Rectal smooth muscle tissue (tissue), 1 donor: ENCODE data around the gene PCNA.
A peak's percentile ranks its signal among the peaks of the same experiment; 100 is the strongest.

ENCODE experiments used
- H3K27ac ChIP-seq: one replicate; pipeline ENCODE4 v1.7.0; 2013; ENCODE audit warnings: low read depth, low read length, inconsistent platforms
- H3K27me3 ChIP-seq: one replicate; pipeline ENCODE4 v1.7.0; 2013; ENCODE audit warnings: low read length; ENCODE audit not compliant: control insufficient read depth, insufficient read depth
- H3K36me3 ChIP-seq: one replicate; pipeline ENCODE4 v1.7.0; 2013; ENCODE audit warnings: low read length; ENCODE audit not compliant: control insufficient read depth, insufficient read depth
- H3K4me1 ChIP-seq: one replicate; pipeline ENCODE4 v1.7.0; 2013; ENCODE audit warnings: low read length; ENCODE audit not compliant: control insufficient read depth, insufficient read depth
- H3K4me3 ChIP-seq: one replicate; pipeline ENCODE4 v1.7.0; 2013; ENCODE audit warnings: low read length
- H3K9ac ChIP-seq: one replicate; pipeline ENCODE4 v1.7.0; 2013; ENCODE audit warnings: low read length

The PCNA gene

DNA sequence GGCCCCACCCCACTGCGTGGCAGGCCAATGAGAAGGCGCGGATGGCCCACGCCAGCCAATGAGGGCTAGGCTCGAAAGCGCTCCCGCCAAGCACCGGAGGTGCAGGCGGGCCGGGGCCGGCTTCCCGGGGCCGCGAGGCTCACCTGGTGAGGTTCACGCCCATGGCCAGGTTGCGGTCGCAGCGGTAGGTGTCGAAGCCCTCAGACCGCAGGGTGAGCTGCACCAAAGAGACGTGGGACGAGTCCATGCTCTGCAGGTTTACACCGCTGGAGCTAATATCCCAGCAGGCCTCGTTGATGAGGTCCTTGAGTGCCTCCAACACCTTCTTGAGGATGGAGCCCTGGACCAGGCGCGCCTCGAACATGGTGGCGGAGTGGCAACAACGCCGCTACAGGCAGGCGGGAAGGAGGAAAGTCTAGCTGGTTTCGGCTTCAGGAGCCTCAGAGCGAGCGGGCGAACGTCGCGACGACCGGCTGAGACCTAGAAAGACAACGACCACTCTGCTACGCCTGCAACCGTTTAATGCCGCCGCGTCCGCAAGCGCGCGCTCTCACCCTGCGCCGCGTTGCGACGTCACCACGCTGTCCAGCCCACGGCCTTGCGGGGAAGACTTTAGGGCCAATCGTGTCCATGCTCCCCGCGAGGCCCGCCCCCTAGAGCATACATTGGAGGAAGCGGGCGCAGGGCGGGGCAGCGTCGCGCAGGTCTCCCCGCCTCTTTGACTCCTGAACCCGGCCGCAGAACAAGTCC lies at the start of gene PCNA:
TSS of gene PCNA (minus strand) at position 524 of the 750 bp plus-strand sequence. CDS start at position 364, 160 bp downstream.
- peak within 1 kb of the TSS; percentile 98 for H3K4me3 ChIP-seq
- peak within 1 kb of the TSS; percentile 66 for H3K9ac ChIP-seq
- peak within 1 kb of the TSS; percentile 91 for H3K27ac ChIP-seq
- H3K36me3 ChIP-seq = peaks cover 3% of the 10 kb centered on the region
- H3K27me3 ChIP-seq = no peaks in the 10 kb centered on the region
- peaks cover 8% of the 10 kb centered on the region for H3K4me1 ChIP-seq

DNA sequence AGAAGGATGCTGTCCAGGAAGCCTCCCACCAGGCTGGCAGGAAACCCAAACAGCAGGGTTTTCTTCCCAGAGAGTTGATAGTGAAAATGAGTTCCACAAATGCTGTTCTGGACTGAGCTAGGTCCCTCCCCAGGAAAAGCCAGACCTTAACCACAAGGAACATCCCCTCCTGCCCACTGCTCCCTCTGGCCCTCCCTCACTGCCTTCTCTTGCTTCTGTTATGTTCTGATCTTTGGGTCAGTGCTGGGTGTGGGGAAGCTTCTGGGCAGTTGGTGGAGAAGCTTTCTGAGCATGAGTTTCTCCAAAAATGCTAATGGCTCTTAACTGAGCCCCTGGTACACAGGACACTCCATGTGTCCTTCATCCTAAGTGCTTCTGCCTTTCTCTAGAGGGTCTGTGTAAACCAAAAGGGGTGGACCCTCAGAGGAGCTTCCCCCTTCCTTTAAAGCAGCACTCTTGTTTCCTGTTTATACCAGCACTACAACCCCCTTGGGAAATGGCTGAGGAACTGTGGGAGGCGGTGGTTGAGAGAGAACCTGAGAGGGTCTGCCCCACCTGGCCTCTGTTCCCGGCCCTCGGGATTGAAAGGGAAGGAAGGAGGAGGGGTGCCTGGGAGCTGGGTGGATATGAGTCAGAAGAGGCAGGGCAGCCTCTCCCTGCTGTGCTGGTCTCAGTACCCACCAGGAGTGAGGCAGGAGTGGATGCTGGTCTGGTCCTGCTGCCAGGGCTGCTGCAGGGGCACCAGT lies 49.1 kb upstream of the PCNA start:
- Histone ChIP-seq H3K27ac (no peak overlapping the region), H3K4me1 (peaks cover 11% of the 10 kb centered on the region), H3K4me3 (no peak overlapping the region), H3K27me3 (no peaks in the 10 kb centered on the region), H3K36me3 (peaks cover 2% of the 10 kb centered on the region), H3K9ac (no peak overlapping the region)

DNA sequence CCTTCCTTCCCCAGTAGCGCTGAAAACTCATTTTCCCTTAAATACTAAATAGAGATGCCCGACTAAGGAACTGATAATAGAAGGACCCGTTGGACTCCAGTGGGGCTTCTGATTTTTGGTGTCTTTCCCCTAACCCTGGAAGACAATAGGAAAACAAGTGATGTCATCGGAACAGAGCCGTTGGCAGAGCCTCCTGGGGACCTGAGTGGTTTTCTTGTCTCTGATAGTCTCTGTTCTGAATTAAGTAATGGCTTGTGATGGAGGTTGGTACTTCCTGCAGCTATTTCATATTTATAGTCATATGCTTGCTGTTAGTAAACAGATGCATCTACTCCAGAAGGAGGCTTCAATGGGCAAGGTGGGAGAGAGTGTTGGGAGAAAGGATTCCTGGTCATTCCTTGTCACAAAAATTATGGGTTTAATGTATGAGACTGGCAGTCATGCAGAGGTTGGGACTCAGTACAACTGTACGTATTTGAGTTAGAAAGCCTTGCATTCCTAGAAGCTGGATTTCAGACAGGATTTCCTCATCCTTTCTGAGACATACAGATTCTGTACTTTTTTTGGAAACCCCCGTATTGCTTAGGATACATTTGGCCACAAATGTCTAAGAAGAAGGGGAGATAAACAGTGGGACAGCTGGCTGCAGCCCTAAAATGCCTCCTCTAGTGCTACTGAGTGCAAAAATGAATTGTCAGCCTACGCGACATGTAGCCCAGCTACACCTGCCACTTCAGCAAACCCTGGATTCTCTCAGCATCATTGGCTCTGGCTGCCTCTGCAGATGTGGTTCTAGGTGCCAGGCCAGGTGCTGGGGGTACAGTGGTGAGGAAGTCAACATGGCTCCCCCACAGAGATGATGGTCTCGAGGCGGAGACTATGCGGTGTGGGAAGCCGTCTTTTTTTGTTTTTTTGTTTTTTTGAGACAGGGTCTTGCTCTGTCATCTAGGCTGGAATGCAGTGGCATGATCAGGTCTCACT lies 45.2 kb upstream of the PCNA start:
- H3K4me3 ChIP-seq = no peak overlapping the region
- no peak overlapping the region for H3K27ac ChIP-seq
- H3K27me3 ChIP-seq = no peaks in the 10 kb centered on the region
- H3K4me1 ChIP-seq = peaks cover 3% of the 10 kb centered on the region
- no peaks in the 10 kb centered on the region for H3K36me3 ChIP-seq
- H3K9ac ChIP-seq = no peak overlapping the region

DNA sequence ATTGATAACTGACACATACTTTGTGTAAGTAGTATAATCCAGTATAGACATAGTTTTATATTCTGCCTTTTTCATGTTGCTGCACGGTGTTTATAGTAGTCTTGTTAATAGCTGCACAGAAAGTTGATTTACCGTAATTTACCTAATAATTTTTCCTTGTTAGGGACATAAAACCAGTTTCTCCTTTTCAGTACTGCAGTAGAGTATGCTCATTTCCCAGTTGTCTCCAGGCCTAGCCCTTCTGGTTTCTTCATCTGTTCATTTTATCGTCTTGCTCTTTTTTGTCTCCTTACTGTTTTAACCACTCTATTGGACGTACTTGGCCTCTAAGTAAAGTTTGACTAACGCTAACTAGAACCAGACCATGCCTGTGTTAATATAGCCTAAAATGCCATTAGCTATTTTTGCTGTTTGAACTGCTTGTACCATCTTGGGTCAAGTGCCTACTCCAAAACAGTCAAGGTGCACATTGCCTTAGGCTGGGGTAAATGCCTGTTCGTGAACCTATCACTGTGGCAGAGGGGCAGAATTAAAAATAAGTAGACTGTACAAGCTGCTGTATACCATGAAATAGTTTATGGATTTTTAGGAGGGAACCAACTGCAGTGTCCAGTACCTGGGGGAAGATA lies 41.9 kb upstream of the PCNA start:
- H3K27me3 ChIP-seq = no peaks in the 10 kb centered on the region
- no peak overlapping the region for H3K9ac ChIP-seq
- no peak overlapping the region for H3K4me3 ChIP-seq
- H3K36me3 ChIP-seq = no peaks in the 10 kb centered on the region
- H3K4me1 ChIP-seq = no peaks in the 10 kb centered on the region
- H3K27ac ChIP-seq = no peak overlapping the region

DNA sequence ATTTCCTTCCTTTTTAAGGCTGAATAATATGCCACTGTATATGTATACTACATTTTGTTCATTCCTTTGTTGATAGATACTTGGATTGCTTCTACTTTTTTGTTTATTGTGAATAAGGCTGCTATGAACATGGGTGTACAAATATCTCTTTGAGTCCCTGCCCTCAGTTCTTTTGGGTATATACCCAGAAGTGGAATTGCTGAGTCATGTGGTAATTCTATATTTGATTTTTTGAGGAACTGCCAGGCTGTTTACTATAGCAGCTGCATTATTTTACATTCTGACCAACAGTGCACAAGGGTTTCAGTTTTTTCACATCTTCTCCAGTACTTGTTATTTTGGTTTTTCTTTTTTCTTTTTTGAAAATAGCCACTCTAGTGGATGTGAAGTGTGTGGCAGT lies 41.1 kb upstream of the PCNA start:
- H3K9ac ChIP-seq = no peak overlapping the region
- H3K4me1 ChIP-seq = no peaks in the 10 kb centered on the region
- H3K27me3 ChIP-seq = no peaks in the 10 kb centered on the region
- H3K36me3 ChIP-seq = no peaks in the 10 kb centered on the region
- no peak overlapping the region for H3K4me3 ChIP-seq
- H3K27ac ChIP-seq = no peak overlapping the region

DNA sequence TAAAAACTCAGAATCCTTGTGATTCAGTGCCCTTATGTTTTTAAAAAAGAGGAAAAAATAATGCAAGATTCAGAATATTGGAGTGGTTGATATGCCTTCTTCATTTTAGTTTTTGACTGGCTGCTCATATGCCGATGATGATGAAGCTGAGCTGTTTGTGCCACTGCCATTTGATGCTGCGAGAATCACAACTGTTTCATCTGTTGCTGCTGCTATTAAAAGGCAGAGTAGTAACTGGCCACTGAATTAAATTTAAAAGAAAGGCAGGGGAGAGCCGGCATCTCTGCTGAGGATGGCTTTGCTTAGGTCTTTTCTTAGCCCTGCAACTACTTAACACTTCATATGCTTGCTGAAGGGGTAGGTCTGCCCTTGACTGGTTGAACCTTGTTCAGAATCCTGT lies 40.2 kb upstream of the PCNA start:
- no peaks in the 10 kb centered on the region for H3K27me3 ChIP-seq
- no peaks in the 10 kb centered on the region for H3K4me1 ChIP-seq

DNA sequence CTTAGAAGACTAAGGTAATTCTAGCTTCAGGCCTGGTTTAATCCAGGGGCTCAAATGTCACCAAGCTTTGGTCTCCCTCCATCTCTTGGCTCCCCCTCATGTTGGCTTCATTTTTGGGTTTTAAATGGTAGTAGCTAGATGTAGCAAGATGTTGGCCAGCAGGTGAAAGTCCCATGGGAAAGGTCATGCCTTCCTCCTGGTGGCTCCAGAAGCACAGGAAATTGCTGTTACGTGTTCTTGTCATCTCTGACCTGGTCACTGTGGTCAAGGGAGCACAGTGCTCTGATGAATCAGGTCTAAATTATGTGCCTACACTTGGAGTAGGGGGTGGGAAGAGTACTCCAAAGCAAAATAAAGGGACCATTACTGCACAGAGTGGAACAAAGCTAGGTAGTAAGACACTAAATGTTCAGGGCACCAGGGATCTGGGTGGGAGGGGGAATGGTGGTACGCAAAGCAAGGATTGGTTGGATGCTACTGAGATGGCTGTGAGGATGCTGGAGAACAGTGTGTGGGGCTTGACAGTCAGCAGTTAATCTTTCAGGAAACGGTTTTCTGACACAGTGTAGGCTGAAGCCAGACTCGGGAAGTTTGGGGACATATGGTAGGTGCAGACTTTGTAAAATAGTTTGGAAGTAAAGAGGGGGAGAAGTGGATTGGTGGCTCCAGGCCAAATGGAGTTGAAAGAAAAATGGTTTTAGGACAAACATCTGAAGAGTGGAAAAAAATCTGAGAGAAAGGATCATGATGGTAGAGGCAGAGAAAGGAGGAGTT lies 37.1 kb upstream of the PCNA start:
- no peak overlapping the region for H3K4me3 ChIP-seq
- no peaks in the 10 kb centered on the region for H3K27me3 ChIP-seq
- H3K9ac ChIP-seq = no peak overlapping the region
- H3K4me1 ChIP-seq = no peaks in the 10 kb centered on the region
- no peaks in the 10 kb centered on the region for H3K36me3 ChIP-seq
- H3K27ac ChIP-seq = no peak overlapping the region

More for the DNA sequence above, 40.2 kb upstream of the PCNA start:
- H3K9ac ChIP-seq = no peak overlapping the region
- no peak overlapping the region for H3K4me3 ChIP-seq
- H3K36me3 ChIP-seq = no peaks in the 10 kb centered on the region
- H3K27ac ChIP-seq = no peak overlapping the region

DNA sequence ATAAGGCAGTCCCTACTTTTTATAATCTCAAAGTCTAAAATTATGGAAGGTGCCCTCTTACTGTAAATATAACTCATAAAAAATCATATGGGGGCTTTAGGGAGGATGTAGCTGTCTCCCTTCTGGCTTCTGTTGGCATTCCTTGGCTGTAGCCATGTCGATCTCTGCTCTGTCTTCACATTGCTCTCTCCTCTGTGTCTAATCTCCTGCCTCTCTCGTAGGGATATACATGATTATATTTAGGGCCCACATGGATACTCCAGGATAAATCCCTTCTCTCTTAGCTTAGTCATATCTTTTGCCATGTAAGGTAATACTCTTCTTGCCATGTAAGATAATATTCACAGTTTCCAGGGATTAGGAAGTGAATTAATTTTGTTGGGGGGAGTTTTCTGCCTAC lies 35.6 kb upstream of the PCNA start:
- Histone ChIP-seq H3K9ac (no peak overlapping the region), H3K27me3 (no peaks in the 10 kb centered on the region), H3K4me3 (no peak overlapping the region), H3K4me1 (no peaks in the 10 kb centered on the region), H3K36me3 (no peaks in the 10 kb centered on the region), H3K27ac (no peak overlapping the region)

DNA sequence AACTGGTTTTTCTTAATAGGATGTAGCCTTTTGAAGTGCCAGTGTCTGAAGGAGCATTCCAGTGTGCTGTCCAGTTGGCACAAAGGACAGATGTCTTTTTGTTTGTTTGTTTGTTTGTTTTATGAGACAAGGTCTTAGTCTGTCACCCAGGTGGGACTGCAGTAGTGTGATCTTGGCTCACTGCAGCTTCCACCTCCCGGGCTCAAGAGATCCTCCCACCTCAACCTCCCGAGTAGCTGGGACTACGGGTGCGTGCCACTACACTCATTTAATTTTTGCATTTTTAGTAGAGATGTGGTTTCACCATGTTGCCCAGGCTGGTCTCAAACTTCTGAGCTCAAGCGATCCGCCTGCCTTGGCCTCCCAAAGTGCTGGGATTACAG lies 34.8 kb upstream of the PCNA start:
- Histone ChIP-seq H3K4me1 (no peaks in the 10 kb centered on the region), H3K9ac (no peak overlapping the region), H3K36me3 (no peaks in the 10 kb centered on the region), H3K27ac (no peak overlapping the region), H3K27me3 (no peaks in the 10 kb centered on the region), H3K4me3 (no peak overlapping the region)

DNA sequence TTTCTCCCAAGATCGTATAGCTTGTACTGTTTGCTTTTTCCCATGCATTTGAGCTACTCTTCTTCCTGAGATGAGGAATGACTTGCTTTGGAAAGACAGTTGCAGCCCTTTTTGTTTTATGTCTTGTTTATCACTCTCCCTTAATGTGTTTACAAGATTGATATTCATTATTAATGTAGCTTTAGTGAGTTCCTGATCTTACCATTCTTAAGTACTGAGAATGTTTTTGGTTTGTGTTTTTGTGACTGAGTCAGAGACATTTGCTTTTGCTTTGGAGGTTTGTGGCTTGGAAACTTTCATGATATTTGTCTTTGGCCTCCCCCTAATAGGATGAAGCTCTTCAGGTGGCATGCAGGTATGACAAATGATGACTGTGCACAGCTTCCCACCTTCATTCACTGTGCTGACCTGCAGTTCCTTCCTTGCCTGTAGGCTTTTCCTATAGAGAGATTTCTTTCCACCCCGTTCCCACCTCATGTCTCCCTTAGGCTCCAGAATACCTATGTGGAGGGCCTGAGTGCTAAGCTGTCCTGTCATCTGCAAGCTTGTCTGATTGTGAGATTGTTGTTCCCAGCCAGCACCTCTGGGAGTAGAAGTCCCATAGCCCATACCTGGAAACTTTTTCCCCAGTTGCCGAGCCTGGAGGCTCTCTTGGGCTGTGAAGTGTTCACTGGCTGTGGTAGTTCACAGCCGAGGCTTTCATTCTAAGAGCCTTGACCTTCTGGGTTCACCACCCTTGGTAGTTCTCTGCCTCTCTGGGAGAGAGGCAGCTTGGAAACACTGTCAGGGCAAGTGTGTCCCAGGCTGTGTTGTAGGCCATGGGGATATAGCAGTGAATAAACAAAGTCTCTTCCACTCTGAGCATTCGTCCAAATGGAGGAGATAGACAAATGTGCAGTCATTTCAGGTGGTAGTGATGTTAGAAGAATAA lies 34.1 kb upstream of the PCNA start:
- Histone ChIP-seq H3K27ac (no peak overlapping the region), H3K4me3 (no peak overlapping the region)

DNA sequence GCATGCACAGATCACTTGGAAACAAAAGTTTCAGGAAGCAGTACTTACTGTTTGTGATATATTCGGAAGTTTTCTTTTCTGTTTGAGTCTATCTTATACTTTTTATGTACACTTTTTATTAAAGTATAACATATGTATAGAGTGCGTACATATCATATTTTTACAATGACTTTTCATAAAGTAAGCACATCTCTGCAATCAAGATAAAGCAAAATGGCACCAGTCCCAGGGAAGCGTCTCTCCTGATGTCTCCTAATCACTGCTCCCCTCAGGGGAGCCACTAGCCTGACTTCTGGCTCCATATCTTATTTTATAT lies 33.4 kb upstream of the PCNA start:
- no peaks in the 10 kb centered on the region for H3K4me1 ChIP-seq

More for the DNA sequence above, 34.1 kb upstream of the PCNA start:
- Histone ChIP-seq H3K27me3 (no peaks in the 10 kb centered on the region), H3K9ac (no peak overlapping the region), H3K4me1 (no peaks in the 10 kb centered on the region), H3K36me3 (no peaks in the 10 kb centered on the region)

More for the DNA sequence above, 33.4 kb upstream of the PCNA start:
- Histone ChIP-seq H3K27me3 (no peaks in the 10 kb centered on the region), H3K27ac (no peak overlapping the region), H3K9ac (no peak overlapping the region), H3K4me3 (no peak overlapping the region), H3K36me3 (no peaks in the 10 kb centered on the region)
